HepG2 (cell line): Measurements from ENCODE around the gene AUTS2.

Experiments
- CTCF ChIP-seq: sonication (generic); formaldehyde crosslinking; IDR thresholded peaks from 2 replicates; pipeline ENCODE4 v1.5.0; 2020; ENCODE audit warnings: mild to moderate bottlenecking, missing genetic modification reagents, moderate library complexity
- HDAC6 ChIP-seq: fragments of 200-600 bp; sonication (generic); IDR thresholded peaks from 2 replicates; pipeline ENCODE4 v1.7.0; 2017; ENCODE audit warnings: mild to moderate bottlenecking, antibody characterized with exemption, low read length, low read depth
- MEIS2 ChIP-seq: sonication (generic); formaldehyde crosslinking; IDR thresholded peaks from 2 replicates; pipeline ENCODE4 v1.9.0; 2021; ENCODE audit warnings: mild to moderate bottlenecking, missing genetic modification reagents

GRCh38 chr7:70410134-70410750, 812.0 kb downstream of the AUTS2 start:
- TF ChIP-seq CTCF = no peak
- TF ChIP-seq MEIS2 (CRISPR knock-in tag) = no peak
- no peak for TF ChIP-seq HDAC6
